IPS-18c (cell line): Measurements from ENCODE around the gene ASB2.

Experiments used
- H3K4me3 ChIP-seq: 2 replicates; pipeline ENCODE4 v1.7.0; 2013; ENCODE audit warnings: low read depth, mild to moderate bottlenecking, low read length, moderate library complexity; ENCODE audit not compliant: insufficient read depth
- H3K9me3 ChIP-seq: one replicate; pipeline ENCODE4 v1.6.1; 2013; ENCODE audit warnings: mild to moderate bottlenecking, low read length, moderate library complexity; ENCODE audit not compliant: control insufficient read depth, insufficient read depth

Gene ASB2

GRCh38 chr14:93891756-93892504 lies 84.4 kb downstream of the ASB2 start:
- Histone ChIP-seq H3K9me3 (no peaks in the 10 kb centered on the region), H3K4me3 (no peak overlapping the region)

- Histone ChIP-seq H3K4me3 (no peak overlapping the region), H3K9me3 (no peaks in the 10 kb centered on the region)
These were observed 86.5 kb downstream of the ASB2 start for GRCh38 chr14:93889739-93890483.

- H3K9me3 ChIP-seq = no peaks in the 10 kb centered on the region
- H3K4me3 ChIP-seq = no peak overlapping the region
These were observed 87.4 kb downstream of the ASB2 start for GRCh38 chr14:93888995-93889394.

GRCh38 chr14:93884950-93885349 lies 91.4 kb downstream of the ASB2 start:
- Histone ChIP-seq H3K9me3 (no peaks in the 10 kb centered on the region), H3K4me3 (no peak overlapping the region)
